GM12864 (cell line): Measurements from ENCODE around the gene MRPS15.

Experiments
- DNase-seq: peaks from one replicate; pipeline ENCODE4 v3.0.0-alpha.2; 2011; ENCODE audit warnings: low read depth
- H3K4me3 ChIP-seq: 2 replicates; pipeline ENCODE4 v1.5.1; 2011; ENCODE audit warnings: mild to moderate bottlenecking, low read depth, low read length, control low read depth
- TF ChIP-seq, protein P1 (sequence below): IDR thresholded peaks from 2 replicates; pipeline ENCODE4 v1.5.1; 2011; ENCODE audit warnings: low read depth, mild to moderate bottlenecking, moderate library complexity, low read length, control low read depth, inconsistent platforms; ENCODE audit errors: missing control alignments

Gene MRPS15

DNA sequence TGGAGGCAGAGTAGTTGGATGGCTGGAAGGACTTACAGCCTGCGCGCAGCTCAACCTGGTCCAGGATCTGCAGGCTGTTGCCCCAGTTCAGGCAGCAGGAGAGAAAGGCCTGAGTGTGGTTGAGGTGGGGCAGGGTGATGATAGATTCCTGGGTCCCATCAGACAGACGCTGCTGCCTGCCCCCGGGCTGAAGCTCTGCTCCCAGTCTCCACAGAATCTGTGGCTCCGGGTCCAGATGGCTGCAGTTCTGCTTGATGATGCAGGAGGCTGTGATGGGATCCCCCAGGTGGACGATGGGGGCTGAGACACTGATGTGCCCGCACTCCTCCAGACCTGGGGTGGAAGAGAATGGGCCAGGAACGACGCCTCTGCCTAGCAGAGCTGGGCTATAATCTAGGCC is 11.2 kb upstream of the MRPS15 start:
- TF ChIP-seq, protein P1, sequence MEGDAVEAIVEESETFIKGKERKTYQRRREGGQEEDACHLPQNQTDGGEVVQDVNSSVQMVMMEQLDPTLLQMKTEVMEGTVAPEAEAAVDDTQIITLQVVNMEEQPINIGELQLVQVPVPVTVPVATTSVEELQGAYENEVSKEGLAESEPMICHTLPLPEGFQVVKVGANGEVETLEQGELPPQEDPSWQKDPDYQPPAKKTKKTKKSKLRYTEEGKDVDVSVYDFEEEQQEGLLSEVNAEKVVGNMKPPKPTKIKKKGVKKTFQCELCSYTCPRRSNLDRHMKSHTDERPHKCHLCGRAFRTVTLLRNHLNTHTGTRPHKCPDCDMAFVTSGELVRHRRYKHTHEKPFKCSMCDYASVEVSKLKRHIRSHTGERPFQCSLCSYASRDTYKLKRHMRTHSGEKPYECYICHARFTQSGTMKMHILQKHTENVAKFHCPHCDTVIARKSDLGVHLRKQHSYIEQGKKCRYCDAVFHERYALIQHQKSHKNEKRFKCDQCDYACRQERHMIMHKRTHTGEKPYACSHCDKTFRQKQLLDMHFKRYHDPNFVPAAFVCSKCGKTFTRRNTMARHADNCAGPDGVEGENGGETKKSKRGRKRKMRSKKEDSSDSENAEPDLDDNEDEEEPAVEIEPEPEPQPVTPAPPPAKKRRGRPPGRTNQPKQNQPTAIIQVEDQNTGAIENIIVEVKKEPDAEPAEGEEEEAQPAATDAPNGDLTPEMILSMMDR: no peak
- H3K4me3 ChIP-seq: no peak overlapping the region
- no peak for DNase-seq

DNA sequence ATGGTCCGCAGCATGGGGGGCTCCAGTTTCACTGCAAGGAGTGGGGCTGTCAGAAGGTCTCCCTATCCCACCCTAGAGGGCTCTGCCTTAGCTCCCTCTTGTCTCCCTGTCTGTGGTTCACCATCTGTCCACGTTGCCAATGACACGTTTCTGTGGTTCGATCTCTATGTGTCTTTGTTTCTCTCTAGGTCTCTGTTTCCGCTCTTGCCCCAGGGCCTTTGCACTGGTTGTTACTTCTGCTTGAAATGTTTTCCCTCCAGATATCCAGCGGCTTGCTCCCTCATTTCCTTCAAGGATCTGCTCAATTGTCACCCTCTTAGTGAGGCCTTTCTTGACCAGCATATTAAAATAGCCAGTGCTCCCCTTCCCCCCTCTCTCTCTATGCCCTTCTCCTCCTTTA is 8.5 kb upstream of the MRPS15 start:
- H3K4me3 ChIP-seq: no peak overlapping the region
- TF ChIP-seq, protein P1: no peak
- no peak for DNase-seq

DNA sequence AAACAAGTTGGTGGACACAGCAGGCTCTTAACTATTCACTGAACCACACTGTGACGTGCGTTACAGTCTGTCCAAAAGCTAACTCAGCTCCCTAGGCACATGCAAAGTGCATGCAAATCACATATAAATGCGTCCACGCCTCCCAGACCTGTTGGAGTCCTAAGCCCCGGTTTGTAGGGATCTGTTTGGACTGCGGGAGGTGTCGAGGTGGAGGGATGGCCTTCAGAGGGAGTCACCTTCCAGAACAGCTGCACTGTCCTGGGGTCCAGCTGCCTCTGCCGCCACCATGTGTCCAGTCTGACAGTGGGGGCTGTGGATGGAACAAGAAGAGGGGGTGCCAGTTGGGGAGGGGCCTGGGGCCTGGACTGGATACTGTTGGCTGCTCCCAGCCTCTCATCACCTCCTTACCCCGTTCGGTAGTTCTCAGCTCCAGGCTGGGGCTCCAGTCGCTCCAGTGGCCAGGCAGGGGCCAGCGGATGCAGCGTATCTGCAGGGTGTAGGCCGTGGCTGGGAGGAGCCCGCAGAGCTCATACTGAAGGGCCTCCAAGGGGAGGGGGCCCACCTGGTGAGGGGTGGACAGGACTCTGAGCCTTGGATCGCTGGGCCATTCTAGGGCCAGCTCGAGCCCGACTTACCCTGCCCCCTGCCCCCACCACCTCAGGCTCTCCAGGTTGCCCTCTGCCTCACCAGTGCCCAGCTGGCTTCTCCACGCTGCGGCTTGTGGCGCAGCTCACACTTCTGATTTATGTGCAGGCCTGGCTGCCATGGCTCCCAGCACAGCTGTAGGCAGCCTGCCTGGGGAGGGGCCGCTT is 7.9 kb upstream of the MRPS15 start:
- no peak overlapping the region for H3K4me3 ChIP-seq
- TF ChIP-seq, protein P1: no peak
- DNase-seq: no peak

DNA sequence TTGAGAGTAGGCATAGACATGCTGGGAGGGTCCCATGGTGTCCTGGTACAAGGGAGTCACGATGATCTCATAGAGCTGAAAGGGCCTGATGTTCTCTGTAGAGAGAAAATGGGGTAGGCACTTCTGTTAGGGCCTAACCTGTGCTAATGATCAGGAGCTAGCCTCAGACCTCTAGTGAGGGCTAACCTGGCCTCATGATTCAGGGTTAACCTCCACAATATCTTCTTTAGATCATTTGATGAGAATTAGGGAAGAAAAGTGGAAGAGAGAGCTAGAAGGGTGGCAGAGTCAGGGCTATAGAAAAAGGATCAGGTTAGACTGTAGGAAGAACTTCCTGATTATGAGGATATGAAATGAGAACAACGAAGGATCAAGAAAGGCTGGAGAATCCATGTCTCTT is 5.0 kb upstream of the MRPS15 start:
- H3K4me3 ChIP-seq: no peak overlapping the region
- TF ChIP-seq, protein P1: no peak
- DNase-seq: no peak

GRCh38 chr1:36467700-36468455 is 3.7 kb upstream of the MRPS15 start:
- TF ChIP-seq, protein P1: no peak
- no peak overlapping the region for H3K4me3 ChIP-seq
- no peak for DNase-seq

- TF ChIP-seq, protein P1: no peak
These were observed 2.8 kb upstream of the MRPS15 start for GRCh38 chr1:36467027-36467410.

More at GRCh38 chr1:36467027-36467410, 2.8 kb upstream of the MRPS15 start:
- H3K4me3 ChIP-seq: no peak overlapping the region
- DNase-seq: no peak
